GM21825 (cell line): ENCODE measurements around the gene SPCS1.
"Not testable (repeated sequence)": the region's sequence is repeated elsewhere in the genome, so short reads cannot be mapped to it uniquely, and the experiment has no call there.

ENCODE experiments used
- ATAC-seq: cut with Tn5 transposase; IDR thresholded peaks from one replicate; pipeline ENCODE4 v1.9.1; 2021; ENCODE audit warnings: mild to moderate bottlenecking, moderate library complexity; ENCODE audit not compliant: unreplicated experiment

The SPCS1 gene

GRCh38 chr3:52705688-52706686 is at the start of gene SPCS1, which contains the start of gene GLT8D1:
TSS of gene SPCS1 (plus strand) at chr3:52706106. CDS start at chr3:52706247, 141 bp downstream.
TSS of gene GLT8D1 (minus strand) at chr3:52705791. CDS start at chr3:52700460, 5,331 bp downstream.
- peak; percentile 67 for ATAC-seq

- ATAC-seq = no peak
Observed at GRCh38 chr3:52660046-52660445, 45.9 kb upstream of the SPCS1 start.

DNA sequence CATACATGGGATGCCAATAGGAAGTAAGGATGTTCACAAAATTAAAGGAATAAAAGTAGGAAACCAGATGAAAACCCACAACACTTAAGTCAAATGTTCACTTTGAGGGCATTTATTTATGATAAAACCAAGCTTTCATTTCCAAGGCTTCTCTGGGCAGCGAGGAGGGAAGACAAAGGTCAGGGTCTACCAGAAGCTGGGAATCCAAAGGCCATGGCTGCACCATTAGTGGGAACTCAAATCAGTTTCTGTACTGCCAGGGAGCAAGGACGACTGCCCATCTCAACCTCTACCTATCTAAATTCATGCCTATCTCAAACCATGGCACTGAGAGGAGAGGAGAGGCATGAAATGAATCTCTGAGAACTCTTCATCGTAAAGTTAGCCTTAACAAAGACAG is 42.8 kb upstream of the SPCS1 start:
- no peak for ATAC-seq

GRCh38 chr3:52670621-52671521 is 35.0 kb upstream of the SPCS1 start:
- ATAC-seq = peak; percentile 71

DNA sequence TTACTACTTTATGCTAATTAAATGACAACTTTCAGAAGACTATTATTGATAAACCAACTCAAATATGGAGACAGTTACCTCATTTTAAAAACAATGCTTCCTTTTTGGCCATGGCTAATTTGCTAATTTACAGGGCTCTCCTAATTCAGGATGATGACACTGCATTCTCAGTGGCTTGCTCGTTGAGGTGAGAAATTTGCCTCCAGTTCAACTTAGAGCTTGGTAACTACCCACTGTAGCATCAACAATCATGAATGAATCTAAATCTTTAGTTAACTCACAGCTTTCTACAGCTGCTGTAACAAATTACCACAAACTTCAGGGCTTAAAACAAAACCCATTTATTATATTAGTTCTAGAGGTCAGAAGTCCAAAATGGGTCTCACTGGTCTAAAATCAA is 34.2 kb upstream of the SPCS1 start:
- ATAC-seq = no peak

GRCh38 chr3:52676201-52676600 is 29.7 kb upstream of the SPCS1 start:
- not testable (repeated sequence) for ATAC-seq

- no peak for ATAC-seq
Observed at GRCh38 chr3:52678265-52679198, 27.4 kb upstream of the SPCS1 start.

GRCh38 chr3:52679199-52679538 is 26.7 kb upstream of the SPCS1 start:
- ATAC-seq = no peak

- ATAC-seq = no peak
Observed at GRCh38 chr3:52679811-52680210, 26.1 kb upstream of the SPCS1 start.

GRCh38 chr3:52681596-52681995 is 24.3 kb upstream of the SPCS1 start:
- ATAC-seq = no peak

DNA sequence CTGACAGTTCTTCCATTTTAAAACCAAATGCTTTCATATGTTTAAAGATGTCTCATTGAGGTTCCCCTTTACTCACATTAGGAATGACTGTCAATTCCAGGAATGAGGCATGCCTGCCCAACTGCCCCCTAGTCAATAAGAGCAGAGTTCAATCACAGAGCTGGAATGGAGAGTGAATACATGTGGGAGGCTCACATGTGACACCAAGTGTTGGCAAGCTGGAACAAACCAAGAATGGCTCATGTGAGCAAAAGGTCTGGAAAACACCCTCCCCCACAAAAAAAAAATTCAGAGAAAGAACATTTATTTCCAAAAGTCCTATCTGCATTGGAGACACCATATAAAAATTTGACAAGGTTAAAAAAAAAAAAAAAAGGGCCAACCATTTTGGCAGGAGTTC is 23.9 kb upstream of the SPCS1 start:
- ATAC-seq = no peak

GRCh38 chr3:52683611-52684010 is 22.3 kb upstream of the SPCS1 start:
- no peak for ATAC-seq

DNA sequence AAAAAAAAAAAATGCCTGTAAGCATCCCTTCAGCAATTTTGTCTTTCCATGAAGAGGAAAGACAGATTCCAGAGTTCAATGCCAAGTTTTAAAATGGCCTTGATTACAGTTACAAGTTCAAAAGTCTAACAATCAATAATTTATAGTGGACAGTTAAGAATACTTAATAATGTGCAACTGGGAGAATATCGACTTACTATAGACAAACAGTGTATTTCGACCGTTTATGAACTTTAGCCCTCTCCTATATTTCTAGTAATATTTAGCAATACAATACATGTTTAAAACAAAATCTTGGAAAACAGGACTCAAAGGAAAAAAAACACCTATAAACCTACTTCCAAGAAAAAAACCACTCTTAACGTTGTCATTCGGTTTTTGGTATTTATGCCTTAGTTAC is 21.7 kb upstream of the SPCS1 start:
- no peak for ATAC-seq

GRCh38 chr3:52685285-52685708 is 20.6 kb upstream of the SPCS1 start:
- peak; percentile 77 for ATAC-seq

GRCh38 chr3:52685709-52686691 is 19.9 kb upstream of the SPCS1 start, which contains the start of the genes GNL3 and PBRM1:
TSS of gene GNL3 (plus strand) at chr3:52686032. CDS start at chr3:52686093, 61 bp downstream.
TSS of gene PBRM1 (minus strand) at chr3:52685913.
- ATAC-seq = peak; percentile 73

GRCh38 chr3:52688266-52688665 is 17.6 kb upstream of the SPCS1 start:
- no peak for ATAC-seq

- no peak for ATAC-seq
Observed at GRCh38 chr3:52689151-52689550, 16.8 kb upstream of the SPCS1 start.

- no peak for ATAC-seq
Observed at GRCh38 chr3:52690560-52690959, 15.3 kb upstream of the SPCS1 start.

DNA sequence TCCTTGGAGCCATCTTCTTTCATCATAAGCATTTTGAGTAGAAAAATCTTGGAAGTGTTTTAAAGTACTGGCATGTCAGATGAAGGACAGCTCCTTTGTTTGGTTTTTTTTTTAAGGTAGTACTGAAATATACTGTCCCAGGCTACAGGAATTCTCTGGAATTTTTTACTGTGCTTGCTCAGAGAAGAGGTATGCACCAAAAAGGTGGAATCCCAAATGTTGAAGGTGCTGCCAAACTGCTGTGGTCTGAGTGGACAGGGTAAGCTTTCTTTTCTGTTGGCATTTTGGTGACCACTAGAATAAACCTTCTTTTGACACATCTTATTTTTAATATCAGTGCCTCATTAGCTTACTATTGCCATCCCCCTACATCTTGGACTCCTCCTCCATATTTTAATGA is 12.8 kb upstream of the SPCS1 start:
- no peak for ATAC-seq
